ENCODE measurements around the gene SMAD1.

The SMAD1 gene

GRCh38 chr4:145503486-145504072, 21.9 kb downstream of the SMAD1 start:
- no peaks in the 10 kb centered on the region for H3K36me3 ChIP-seq (ENCODE audit: insufficient read depth, low read length)
- TF ChIP-seq, protein P1, sequence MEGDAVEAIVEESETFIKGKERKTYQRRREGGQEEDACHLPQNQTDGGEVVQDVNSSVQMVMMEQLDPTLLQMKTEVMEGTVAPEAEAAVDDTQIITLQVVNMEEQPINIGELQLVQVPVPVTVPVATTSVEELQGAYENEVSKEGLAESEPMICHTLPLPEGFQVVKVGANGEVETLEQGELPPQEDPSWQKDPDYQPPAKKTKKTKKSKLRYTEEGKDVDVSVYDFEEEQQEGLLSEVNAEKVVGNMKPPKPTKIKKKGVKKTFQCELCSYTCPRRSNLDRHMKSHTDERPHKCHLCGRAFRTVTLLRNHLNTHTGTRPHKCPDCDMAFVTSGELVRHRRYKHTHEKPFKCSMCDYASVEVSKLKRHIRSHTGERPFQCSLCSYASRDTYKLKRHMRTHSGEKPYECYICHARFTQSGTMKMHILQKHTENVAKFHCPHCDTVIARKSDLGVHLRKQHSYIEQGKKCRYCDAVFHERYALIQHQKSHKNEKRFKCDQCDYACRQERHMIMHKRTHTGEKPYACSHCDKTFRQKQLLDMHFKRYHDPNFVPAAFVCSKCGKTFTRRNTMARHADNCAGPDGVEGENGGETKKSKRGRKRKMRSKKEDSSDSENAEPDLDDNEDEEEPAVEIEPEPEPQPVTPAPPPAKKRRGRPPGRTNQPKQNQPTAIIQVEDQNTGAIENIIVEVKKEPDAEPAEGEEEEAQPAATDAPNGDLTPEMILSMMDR (conservative IDR thresholded peaks at IDR 0.05; ENCODE audit: low read length) = no peak
- no peak for TF ChIP-seq EZH2phosphoT487 (IDR thresholded peaks at IDR 0.05; ENCODE audit: borderline replicate concordance)
- H3K4me3 ChIP-seq (ENCODE audit: low read length, poor library complexity, severe bottlenecking) = peak overlapping the region; percentile 17
- peaks cover 87% of the 10 kb centered on the region for H3K79me2 ChIP-seq (ENCODE audit: insufficient read depth, low read length)
- no peaks in the 10 kb centered on the region for H3K27me3 ChIP-seq (ENCODE audit: insufficient read depth, low read length, poor library complexity, severe bottlenecking)
- H3K9ac ChIP-seq (ENCODE audit: low read depth, low read length, poor library complexity, severe bottlenecking) = peak overlapping the region; percentile 36
- H2AFZ ChIP-seq (ENCODE audit: low read length) = no peak overlapping the region
- H3F3A ChIP-seq (ENCODE audit: low read depth) = no peaks in the 10 kb centered on the region; the same call in 1 of the 2 replicates
- H3K9me2 ChIP-seq (replicated peaks; ENCODE audit: low read depth, low read length) = no peaks in the 10 kb centered on the region
- H3K4me2 ChIP-seq (ENCODE audit: low read depth, low read length, poor library complexity, severe bottlenecking) = peak overlapping the region; percentile 59
- peaks cover 4% of the 10 kb centered on the region for H4K20me1 ChIP-seq (ENCODE audit: insufficient read depth, low read length, poor library complexity, severe bottlenecking)
- H3K9me3 ChIP-seq (ENCODE audit: insufficient read depth, low read depth, low read length) = no peaks in the 10 kb centered on the region
- H3K4me1 ChIP-seq (ENCODE audit: insufficient read depth, low read length, poor library complexity, severe bottlenecking) = peaks cover 70% of the 10 kb centered on the region

DNA sequence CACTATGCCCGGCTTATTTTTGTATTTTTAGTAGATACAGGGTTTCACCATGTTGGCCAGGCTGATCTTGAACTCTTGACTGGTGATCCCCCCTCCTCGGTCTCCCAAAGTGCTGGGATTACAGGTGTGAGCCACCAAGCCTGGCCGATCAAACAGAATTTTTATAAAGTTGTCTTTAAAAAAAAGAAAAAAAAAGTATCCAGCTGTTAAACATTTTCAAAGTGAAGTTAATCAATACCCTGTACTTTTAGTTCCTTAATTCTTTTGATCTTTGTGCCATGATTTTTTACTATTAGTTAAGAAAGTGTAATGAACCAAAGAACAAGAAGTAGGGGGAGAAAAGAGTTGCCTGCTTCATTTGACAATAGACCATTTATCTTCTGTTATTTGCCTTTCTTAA, 24.3 kb downstream of the SMAD1 start:
- Histone ChIP-seq H3K4me1 (ENCODE audit: insufficient read depth, low read length, poor library complexity, severe bottlenecking) (peaks cover 66% of the 10 kb centered on the region), H3K4me2 (ENCODE audit: low read depth, low read length, poor library complexity, severe bottlenecking) (no peak overlapping the region), H3K27me3 (ENCODE audit: insufficient read depth, low read length, poor library complexity, severe bottlenecking) (no peaks in the 10 kb centered on the region), H4K20me1 (ENCODE audit: insufficient read depth, low read length, poor library complexity, severe bottlenecking) (no peaks in the 10 kb centered on the region), H3K9ac (ENCODE audit: low read depth, low read length, poor library complexity, severe bottlenecking) (no peak overlapping the region), H3K79me2 (ENCODE audit: insufficient read depth, low read length) (peaks cover 92% of the 10 kb centered on the region), H2AFZ (ENCODE audit: low read length) (no peak overlapping the region), H3K36me3 (ENCODE audit: insufficient read depth, low read length) (no peaks in the 10 kb centered on the region), H3K9me3 (ENCODE audit: insufficient read depth, low read depth, low read length) (no peaks in the 10 kb centered on the region), H3K4me3 (ENCODE audit: low read length, poor library complexity, severe bottlenecking) (no peak overlapping the region), H3F3A (ENCODE audit: low read depth) (no peaks in the 10 kb centered on the region; the same call in 1 of the 2 replicates), H3K9me2 (replicated peaks; ENCODE audit: low read depth, low read length) (no peaks in the 10 kb centered on the region)
- TF ChIP-seq, protein P1 (conservative IDR thresholded peaks at IDR 0.05; ENCODE audit: low read length) = no peak
- TF ChIP-seq EZH2phosphoT487 (IDR thresholded peaks at IDR 0.05; ENCODE audit: borderline replicate concordance) = no peak

DNA sequence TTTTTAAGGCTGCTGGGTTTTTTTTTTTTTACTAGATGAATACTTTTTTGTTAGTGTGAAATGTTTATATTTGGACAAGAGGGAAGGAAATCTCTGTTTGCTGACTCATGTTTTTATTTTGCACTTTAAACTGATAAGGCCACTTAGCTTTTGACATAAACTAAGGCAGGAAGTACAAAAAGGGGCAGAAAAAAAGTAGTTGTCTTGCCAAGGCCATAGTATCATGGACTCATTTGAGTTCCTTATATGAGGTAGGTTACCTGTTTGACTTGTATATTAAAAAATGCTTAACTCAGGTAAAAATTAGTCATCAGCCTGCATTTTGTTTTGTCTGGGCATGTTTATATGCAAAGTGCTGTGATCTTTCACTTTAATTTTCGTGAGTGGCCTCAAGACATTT, 26.0 kb downstream of the SMAD1 start:
- Histone ChIP-seq H3K4me3 (ENCODE audit: low read length, poor library complexity, severe bottlenecking) (no peak overlapping the region), H3K79me2 (ENCODE audit: insufficient read depth, low read length) (peaks cover 91% of the 10 kb centered on the region), H3K27me3 (ENCODE audit: insufficient read depth, low read length, poor library complexity, severe bottlenecking) (no peaks in the 10 kb centered on the region), H2AFZ (ENCODE audit: low read length) (no peak overlapping the region), H4K20me1 (ENCODE audit: insufficient read depth, low read length, poor library complexity, severe bottlenecking) (no peaks in the 10 kb centered on the region), H3F3A (ENCODE audit: low read depth) (no peaks in the 10 kb centered on the region; the same call in 1 of the 2 replicates), H3K9ac (ENCODE audit: low read depth, low read length, poor library complexity, severe bottlenecking) (no peak overlapping the region), H3K9me3 (ENCODE audit: insufficient read depth, low read depth, low read length) (peaks cover 11% of the 10 kb centered on the region; the same call in 1 of the 2 replicates), H3K9me2 (replicated peaks; ENCODE audit: low read depth, low read length) (no peaks in the 10 kb centered on the region), H3K36me3 (ENCODE audit: insufficient read depth, low read length) (no peaks in the 10 kb centered on the region; the same call in 1 of the 2 replicates), H3K4me2 (ENCODE audit: low read depth, low read length, poor library complexity, severe bottlenecking) (peak overlapping the region; percentile 43), H3K4me1 (ENCODE audit: insufficient read depth, low read length, poor library complexity, severe bottlenecking) (peaks cover 49% of the 10 kb centered on the region)
- TF ChIP-seq, protein P1 (conservative IDR thresholded peaks at IDR 0.05; ENCODE audit: low read length) = no peak
- TF ChIP-seq EZH2phosphoT487 (IDR thresholded peaks at IDR 0.05; ENCODE audit: borderline replicate concordance) = no peak
